Karpas-422 (cell line): ENCODE results near the gene GNAI3. TPM values are rescaled to one million over a fixed set of nuclear protein-coding genes. Genes with fewer than 3 reads are reported as not detected.

Experiments
- DNase-seq: peaks from one replicate; pipeline ENCODE4 v3.0.0-alpha.2; 2015
- H2AFZ ChIP-seq: fragments of 200-600 bp; sonication (generic); 2 replicates; pipeline ENCODE4 v1.6.1; 2014; ENCODE audit warnings: antibody characterized with exemption, low read length, mixed read lengths
- H3K27ac ChIP-seq: fragments of 200-600 bp; sonication (generic); 2 replicates; pipeline ENCODE4 v1.5.1; 2014; ENCODE audit warnings: mild to moderate bottlenecking, low read length, moderate library complexity
- H3K27me3 ChIP-seq: fragments of 200-600 bp; sonication (generic); 2 replicates; pipeline ENCODE4 v1.6.1; 2014; ENCODE audit warnings: low read length, mixed read lengths
- H3K36me3 ChIP-seq: fragments of 200-600 bp; sonication (generic); 2 replicates; pipeline ENCODE4 v1.6.1; 2014; ENCODE audit warnings: low read length, mixed read lengths; ENCODE audit not compliant: insufficient read depth
- H3K4me1 ChIP-seq: fragments of 200-600 bp; sonication (generic); 2 replicates; pipeline ENCODE4 v1.6.1; 2014; ENCODE audit warnings: mild to moderate bottlenecking, low read length, mixed read lengths
- H3K4me2 ChIP-seq: fragments of 200-600 bp; sonication (generic); 2 replicates; pipeline ENCODE4 v1.6.1; 2014; ENCODE audit warnings: low read length, low read depth, mild to moderate bottlenecking; ENCODE audit not compliant: poor library complexity, severe bottlenecking
- H3K4me3 ChIP-seq: fragments of 200-600 bp; sonication (generic); 2 replicates; pipeline ENCODE4 v1.5.1; 2014; ENCODE audit warnings: mild to moderate bottlenecking, antibody characterized with exemption, low read length, mixed read lengths
- H3K79me2 ChIP-seq: fragments of 200-600 bp; sonication (generic); 2 replicates; pipeline ENCODE4 v1.6.1; 2014; ENCODE audit warnings: mild to moderate bottlenecking, low read length, mixed read lengths
- H3K9ac ChIP-seq: fragments of 200-600 bp; sonication (generic); 2 replicates; pipeline ENCODE4 v1.6.0; 2014; ENCODE audit warnings: low read length
- H3K9me2 ChIP-seq: fragments of 200-600 bp; sonication (generic), shearing (Covaris generic); replicated peaks from 2 replicates; pipeline ENCODE4 v1.6.0; 2014; ENCODE audit warnings: mild to moderate bottlenecking, low read length, moderate library complexity; ENCODE audit not compliant: insufficient read depth
- H3K9me3 ChIP-seq: fragments of 300-700, 200-600 bp; sonication (generic); 2 replicates; pipeline ENCODE4 v1.6.1; 2014; ENCODE audit warnings: low read length, mixed read lengths
- H4K20me1 ChIP-seq: fragments of 200-600 bp; sonication (generic); 2 replicates; pipeline ENCODE4 v1.6.1; 2014; ENCODE audit warnings: mild to moderate bottlenecking, antibody characterized with exemption, low read length, low read depth; ENCODE audit not compliant: insufficient read depth
- total RNA-seq: library from RNA; depleted of rRNA; stranded (reverse); fragments of >200 nt; shearing (Covaris generic); gene quantifications from 2 replicates; pipeline ENCODE4 v1.2.3, GENCODE V29; 2014; ENCODE audit warnings: low replicate concordance

The GNAI3 gene
- total RNA-seq, 1 experiment from 2014 or later, result 12.6 TPM

- H3K9me2 ChIP-seq, result no peaks in the 10 kb centered on the region
- H4K20me1 ChIP-seq, result no peaks in the 10 kb centered on the region
- no peaks in the 10 kb centered on the region for H3K9me3 ChIP-seq
- no peak overlapping the region for H3K4me3 ChIP-seq
- H2AFZ ChIP-seq, result no peak overlapping the region
- DNase-seq, result no peak
- no peak overlapping the region for H3K9ac ChIP-seq
- no peaks in the 10 kb centered on the region for H3K4me1 ChIP-seq
- no peak overlapping the region for H3K27ac ChIP-seq
- H3K36me3 ChIP-seq, result peaks cover 62% of the 10 kb centered on the region
- peaks cover 40% of the 10 kb centered on the region for H3K79me2 ChIP-seq
- no peaks in the 10 kb centered on the region for H3K27me3 ChIP-seq
- no peak overlapping the region for H3K4me2 ChIP-seq
These were observed 36.4 kb downstream of the GNAI3 start for GRCh38 chr1:109584766-109585165.

- Histone ChIP-seq H3K27ac (no peak overlapping the region), H3K9me2 (no peaks in the 10 kb centered on the region), H4K20me1 (no peaks in the 10 kb centered on the region), H3K36me3 (peaks cover 53% of the 10 kb centered on the region), H3K9me3 (no peaks in the 10 kb centered on the region), H3K79me2 (peaks cover 31% of the 10 kb centered on the region), H3K9ac (no peak overlapping the region), H2AFZ (no peak overlapping the region), H3K27me3 (no peaks in the 10 kb centered on the region), H3K4me3 (no peak overlapping the region), H3K4me1 (no peaks in the 10 kb centered on the region), H3K4me2 (no peak overlapping the region)
- DNase-seq, result no peak
These were observed 37.6 kb downstream of the GNAI3 start for GRCh38 chr1:109586055-109586454.

GRCh38 chr1:109589177-109589576 lies 40.8 kb downstream of the GNAI3 start:
- Histone ChIP-seq H3K9me3 (no peaks in the 10 kb centered on the region), H3K27ac (no peak overlapping the region), H3K79me2 (peaks cover 13% of the 10 kb centered on the region), H4K20me1 (no peaks in the 10 kb centered on the region), H2AFZ (no peak overlapping the region), H3K4me2 (no peak overlapping the region), H3K4me1 (no peaks in the 10 kb centered on the region), H3K27me3 (no peaks in the 10 kb centered on the region), H3K36me3 (peaks cover 59% of the 10 kb centered on the region), H3K4me3 (no peak overlapping the region), H3K9me2 (no peaks in the 10 kb centered on the region), H3K9ac (no peak overlapping the region)
- no peak for DNase-seq

- no peaks in the 10 kb centered on the region for H4K20me1 ChIP-seq
- peaks cover 8% of the 10 kb centered on the region for H3K79me2 ChIP-seq
- H3K9ac ChIP-seq, result no peak overlapping the region
- H2AFZ ChIP-seq, result no peak overlapping the region
- H3K4me3 ChIP-seq, result no peak overlapping the region
- no peaks in the 10 kb centered on the region for H3K9me3 ChIP-seq
- H3K36me3 ChIP-seq, result peaks cover 58% of the 10 kb centered on the region
- H3K4me2 ChIP-seq, result no peak overlapping the region
- no peaks in the 10 kb centered on the region for H3K27me3 ChIP-seq
- H3K9me2 ChIP-seq, result no peaks in the 10 kb centered on the region
- no peaks in the 10 kb centered on the region for H3K4me1 ChIP-seq
- DNase-seq, result no peak
- no peak overlapping the region for H3K27ac ChIP-seq
These were observed 41.3 kb downstream of the GNAI3 start for GRCh38 chr1:109589679-109590078.

- Histone ChIP-seq H3K27ac (no peak overlapping the region), H3K9me2 (no peaks in the 10 kb centered on the region), H3K4me1 (no peaks in the 10 kb centered on the region), H3K36me3 (peaks cover 43% of the 10 kb centered on the region; the same call in 1 of the 2 replicates), H3K4me3 (no peak overlapping the region), H4K20me1 (no peaks in the 10 kb centered on the region), H2AFZ (no peak overlapping the region), H3K9me3 (no peaks in the 10 kb centered on the region), H3K4me2 (no peak overlapping the region), H3K27me3 (no peaks in the 10 kb centered on the region), H3K9ac (no peak overlapping the region), H3K79me2 (0 out of 2 replicates have a peak, but pooled peaks cover 3% of the 10 kb centered on the region)
- DNase-seq, result no peak
These were observed 44.5 kb downstream of the GNAI3 start for GRCh38 chr1:109592916-109593315.

GRCh38 chr1:109595531-109595930 lies 47.1 kb downstream of the GNAI3 start:
- H3K9ac ChIP-seq, result no peak overlapping the region
- no peak for DNase-seq
- no peak overlapping the region for H3K4me3 ChIP-seq

GRCh38 chr1:109598156-109598555 lies 49.7 kb downstream of the GNAI3 start:
- no peak overlapping the region for H3K27ac ChIP-seq
- H4K20me1 ChIP-seq, result no peaks in the 10 kb centered on the region
- no peak overlapping the region for H3K9ac ChIP-seq
- H3K9me3 ChIP-seq, result no peaks in the 10 kb centered on the region
- no peaks in the 10 kb centered on the region for H3K27me3 ChIP-seq
- H3K4me2 ChIP-seq, result no peak overlapping the region
- no peak overlapping the region for H3K4me3 ChIP-seq
- no peak for DNase-seq
- H2AFZ ChIP-seq, result no peak overlapping the region
- H3K36me3 ChIP-seq, result peaks cover 32% of the 10 kb centered on the region; the same call in 1 of the 2 replicates
- H3K9me2 ChIP-seq, result no peaks in the 10 kb centered on the region
- H3K79me2 ChIP-seq, result no peaks in the 10 kb centered on the region
- no peaks in the 10 kb centered on the region for H3K4me1 ChIP-seq

More at GRCh38 chr1:109595531-109595930, 47.1 kb downstream of the GNAI3 start:
- no peaks in the 10 kb centered on the region for H3K9me2 ChIP-seq
- no peaks in the 10 kb centered on the region for H3K4me1 ChIP-seq
- H4K20me1 ChIP-seq, result no peaks in the 10 kb centered on the region
- H3K27ac ChIP-seq, result no peak overlapping the region
- no peaks in the 10 kb centered on the region for H3K27me3 ChIP-seq
- no peaks in the 10 kb centered on the region for H3K9me3 ChIP-seq
- H3K79me2 ChIP-seq, result 0 out of 2 replicates have a peak, but pooled peaks cover 3% of the 10 kb centered on the region
- no peak overlapping the region for H3K4me2 ChIP-seq
- no peak overlapping the region for H2AFZ ChIP-seq
- peaks cover 48% of the 10 kb centered on the region; the same call in 1 of the 2 replicates for H3K36me3 ChIP-seq

GRCh38 chr1:109598655-109599054 lies 50.2 kb downstream of the GNAI3 start:
- no peaks in the 10 kb centered on the region for H3K9me2 ChIP-seq
- H2AFZ ChIP-seq, result no peak overlapping the region
- H3K36me3 ChIP-seq, result peaks cover 27% of the 10 kb centered on the region; the same call in 1 of the 2 replicates
- no peaks in the 10 kb centered on the region for H3K4me1 ChIP-seq
- no peak overlapping the region for H3K27ac ChIP-seq
- H3K4me2 ChIP-seq, result no peak overlapping the region
- no peak for DNase-seq
- no peaks in the 10 kb centered on the region for H3K9me3 ChIP-seq
- H4K20me1 ChIP-seq, result no peaks in the 10 kb centered on the region
- no peak overlapping the region for H3K9ac ChIP-seq
- H3K4me3 ChIP-seq, result no peak overlapping the region
- H3K79me2 ChIP-seq, result no peaks in the 10 kb centered on the region
- no peaks in the 10 kb centered on the region for H3K27me3 ChIP-seq
